Ovary (tissue), 9 donors: ENCODE results near the gene RPL3. TPM values are rescaled to one million over a fixed set of nuclear protein-coding genes. Genes with fewer than 3 reads are reported as not detected.

Experiments
- DNase-seq, 5 donors: peaks; one replicate each; pipeline ENCODE4 v3.0.0-alpha.2; 2019 to 2020
- H3K27ac ChIP-seq, 2 donors: fragments of 200-600 bp; one replicate each; pipeline versions ENCODE4 v1.5.1 to v1.8.0; 2019 to 2022
- H3K27me3 ChIP-seq: fragments of 200-600 bp; one replicate; pipeline ENCODE4 v1.8.0; 2022
- H3K36me3 ChIP-seq: fragments of 200-600 bp; sonication (generic); one replicate; pipeline ENCODE4 v1.5.1; 2019
- H3K4me1 ChIP-seq: one replicate; pipeline ENCODE4 v1.8.1; 2013; ENCODE audit warnings: mild to moderate bottlenecking, moderate library complexity; ENCODE audit not compliant: insufficient read depth
- H3K4me3 ChIP-seq: fragments of 200-600 bp; sonication (generic); one replicate; pipeline ENCODE4 v1.5.1; 2017
- H3K9me3 ChIP-seq, 2 donors: fragments of 200-600 bp in 1 of 2; sonication (generic) in 1 of 2; one replicate each; pipeline versions ENCODE4 v1.5.1 to v1.8.1; 2013 to 2019; ENCODE audit warnings: mild to moderate bottlenecking in 1 of 2, moderate library complexity in 1 of 2
- CTCF ChIP-seq, 3 donors: fragments of 450-650 bp in 2 of 3; fragments of 200-600 bp in 1 of 3; IDR thresholded peaks; one replicate each; pipeline versions ENCODE4 v1.5.1 to v1.8.0; 2016 to 2022; ENCODE audit warnings: antibody characterized with exemption in 3 of 3, mild to moderate bottlenecking in 1 of 3
- EP300 ChIP-seq: sonication (generic); formaldehyde crosslinking; IDR thresholded peaks from one replicate; pipeline ENCODE4 v1.6.1; 2017; ENCODE audit warnings: antibody characterized with exemption
- POLR2A ChIP-seq: fragments of 450-650 bp; IDR thresholded peaks from one replicate; pipeline ENCODE4 v1.6.1; 2017; ENCODE audit warnings: antibody characterized with exemption, mild to moderate bottlenecking, moderate library complexity
- WGBS, 3 donors: extraction: QIAGEN DNeasy Blood & Tissue Kit in 1 of 3; methylation state at CpG; one replicate each; pipeline versions ENCODE4 v1.1.5 to v1.1.7; 2013 to 2017; 5-methylcytosine and 5-hydroxymethylcytosine counted together
- intact Hi-C, 4 donors: fragments of 100-400 bp; cut with DNase I; formaldehyde crosslinking; loops; one replicate each; pipeline versions ENCODE4 v1.11.0 to v1.15.1; 2022 to 2023
- polyA plus RNA-seq, 2 donors: library from polyadenylated mRNA; stranded (reverse); fragments of 200-250 nt in 1 of 2; fragments of 350-450 nt in 1 of 2; fragmentation: Illumina TruSeq in 1 of 2; extraction: RNeasy Lipid Tissue Mini Kit (QIAGEN cat#74804) in 1 of 2; gene quantifications; one replicate each; pipeline ENCODE4 v1.2.3, GENCODE V29; 2013 to 2014
- total RNA-seq, 7 donors: library from RNA; depleted of rRNA in 2 of 7; stranded (reverse); fragments of >200 nt in 2 of 7; fragmentation: NEBNext Ultra II Directional in 3 of 7; extraction: Animal tissue kit (Norgen Biotek cat#: 25700) in 3 of 7; gene quantifications; one replicate each; pipeline versions ENCODE4 v1.1.0 to v1.2.4, GENCODE V29; 2016 to 2023
- donor health status: DM: no; HTN: no; CAD: no; lungs with moderate emphysema.
- donor health status: DM: no; HTN: no; CAD: no.
- donor health status: Bipolar disorder and iron deficiency.
- donor health status: DM: yes; HTN: yes; CAD: no.
- donor health status: DM: no; HTN: no; CAD: no.
- donor health status: DM: yes; HTN: yes; CAD: no.

Gene RPL3
- total and polyA plus RNA-seq, 9 donors: 3,441 to 7,258 (median 4,727) TPM

GRCh38 chr22:39289533-39289932 is 29.9 kb downstream of the RPL3 start:
- peaks cover 4% of the 10 kb centered on the region for H3K4me1 ChIP-seq

GRCh38 chr22:39288135-39288898 is 31.1 kb downstream of the RPL3 start:
- no peak for DNase-seq
- no peaks in the 10 kb centered on the region for H3K27me3 ChIP-seq
- TF ChIP-seq CTCF (IDR thresholded peaks at IDR 0.05) (no peak), POLR2A (no peak), EP300 (no peak)
- H3K4me1 ChIP-seq: peaks cover 4% of the 10 kb centered on the region
- no peak overlapping the region for H3K27ac ChIP-seq
- H3K36me3 ChIP-seq: no peaks in the 10 kb centered on the region
- intact Hi-C loops: no loop called here
- no peak overlapping the region for H3K4me3 ChIP-seq
- H3K9me3 ChIP-seq: no peaks in the 10 kb centered on the region
- WGBS, 3 donors: 94 to 97% (median 96%) methylated on average over 12 to 13 of the region's 13 CpGs

More at GRCh38 chr22:39289533-39289932, 29.9 kb downstream of the RPL3 start:
- Histone ChIP-seq H3K27ac (no peak overlapping the region), H3K27me3 (no peaks in the 10 kb centered on the region), H3K9me3 (no peaks in the 10 kb centered on the region), H3K4me3 (no peak overlapping the region), H3K36me3 (no peaks in the 10 kb centered on the region)
- intact Hi-C loops: no loop called here
- 76 to 83% (median 79%) methylated on average over 13 to 14 of the region's 14 CpGs for WGBS, 3 donors
- no peak for DNase-seq
- no peak for TF ChIP-seq EP300

- Histone ChIP-seq H3K4me3 (no peak overlapping the region), H3K27ac (no peak overlapping the region), H3K4me1 (no peaks in the 10 kb centered on the region), H3K9me3 (no peaks in the 10 kb centered on the region), H3K36me3 (no peaks in the 10 kb centered on the region), H3K27me3 (no peaks in the 10 kb centered on the region)
- intact Hi-C loops: no loop called here
- no peak for DNase-seq
- no peak for TF ChIP-seq CTCF (IDR thresholded peaks at IDR 0.05)
- no peak for TF ChIP-seq EP300
- WGBS, 3 donors: 55 to 68% (median 60%) methylated on average over 8 of the region's 8 CpGs
These were observed 32.2 kb downstream of the RPL3 start for GRCh38 chr22:39287076-39287725.

GRCh38 chr22:39284983-39285382 is 34.4 kb downstream of the RPL3 start:
- TF ChIP-seq POLR2A (no peak), CTCF (IDR thresholded peaks at IDR 0.05) (no peak), EP300 (no peak)
- WGBS, 3 donors: 76 to 82% (median 81%) methylated on average over 3 of the region's 3 CpGs
- intact Hi-C loops: no loop called here
- Histone ChIP-seq H3K27ac (no peak overlapping the region), H3K36me3 (no peaks in the 10 kb centered on the region), H3K27me3 (no peaks in the 10 kb centered on the region), H3K4me3 (no peak overlapping the region), H3K4me1 (no peaks in the 10 kb centered on the region), H3K9me3 (no peaks in the 10 kb centered on the region)
- DNase-seq: no peak
